Ectodermal cell (in vitro differentiated cells): ENCODE data around the gene FBXL7.

Experiments
- H3K27ac ChIP-seq: 2 replicates; pipeline ENCODE4 v1.7.0; 2013; ENCODE audit warnings: mild to moderate bottlenecking, low read depth, low read length; ENCODE audit not compliant: insufficient read depth, poor library complexity, severe bottlenecking
- H3K27me3 ChIP-seq: 2 replicates; pipeline ENCODE4 v1.7.0; 2013; ENCODE audit warnings: mild to moderate bottlenecking, low read length; ENCODE audit not compliant: insufficient read depth, control insufficient read depth, poor library complexity, severe bottlenecking
- H3K36me3 ChIP-seq: one replicate; pipeline ENCODE4 v1.7.0; 2013; ENCODE audit warnings: low read length; ENCODE audit not compliant: control insufficient read depth, insufficient read depth
- H3K4me1 ChIP-seq: one replicate; pipeline ENCODE4 v1.7.0; 2013; ENCODE audit warnings: low read length; ENCODE audit not compliant: control insufficient read depth, insufficient read depth
- H3K4me3 ChIP-seq: 2 replicates; pipeline ENCODE4 v1.7.0; 2013; ENCODE audit warnings: low read depth, low read length, control low read depth; ENCODE audit not compliant: insufficient read depth
- H3K9me3 ChIP-seq: 2 replicates; pipeline ENCODE4 v1.7.0; 2013; ENCODE audit warnings: mild to moderate bottlenecking, low read length, moderate library complexity; ENCODE audit not compliant: control insufficient read depth
- WGBS, 2 experiments: methylation state at CpG; one replicate each; pipeline ENCODE4 v1.1.7; 2013; ENCODE audit warnings: missing lambda C conversion rate in 2 of 2; 5-methylcytosine and 5-hydroxymethylcytosine counted together

FBXL7 gene

DNA sequence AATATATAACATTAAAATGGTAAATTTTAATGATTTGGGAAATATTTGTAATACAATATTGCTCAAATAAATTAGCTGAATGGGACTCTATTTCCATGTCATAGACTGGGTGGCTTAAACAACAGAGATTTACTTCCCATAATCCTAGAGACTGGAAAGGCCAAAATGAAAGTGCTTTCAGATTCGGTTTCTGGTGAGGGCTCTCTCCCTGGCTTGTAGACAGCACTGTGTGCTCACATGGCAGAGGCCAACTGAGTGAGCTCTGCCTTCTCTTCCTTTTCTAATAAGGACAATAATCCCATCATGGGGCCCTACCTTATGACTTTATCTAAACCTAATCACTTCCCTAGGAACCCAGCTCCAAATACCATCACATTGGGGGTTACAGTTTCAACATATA, 483.4 kb downstream of the FBXL7 start:
- Histone ChIP-seq H3K4me1 (no peaks in the 10 kb centered on the region), H3K4me3 (no peak overlapping the region), H3K27ac (no peak overlapping the region), H3K27me3 (no peaks in the 10 kb centered on the region), H3K36me3 (no peaks in the 10 kb centered on the region), H3K9me3 (no peaks in the 10 kb centered on the region)
- WGBS, 2 experiments = 84 to 86% methylated on average over 1 of the region's 1 CpG
